MCF 10A (cell line): ENCODE results near the gene LAMTOR1. TPM values are rescaled to one million over a fixed set of nuclear protein-coding genes. Genes with fewer than 3 reads are reported as not detected.

Source experiments
- BruUV-seq: library from RNA; stranded (reverse); fragments of 400-500 nt; replicated peaks from 2 replicates; lab custom pipeline; 2021; lab: Mats Ljungman, UMichigan
- CTCF ChIA-PET: fragments of 300-600 bp; sonication (Branson Sonifier 250); formaldehyde crosslinking; extraction: SDS; loops from one replicate; lab custom pipeline; 2021; ENCODE audit warnings: antibody characterized with exemption, inconsistent platforms; lab: Yijun Ruan, JAX
- POLR2A ChIA-PET: fragments of 300-600, 350-650 bp; sonication (Branson Sonifier 250); formaldehyde crosslinking; extraction: SDS; loops from one replicate; lab custom pipeline; 2020; ENCODE audit warnings: antibody characterized with exemption, inconsistent platforms; lab: Yijun Ruan, JAX
- DNase-seq: peaks from one replicate; pipeline ENCODE4 v3.0.0-alpha.2; 2018; ENCODE audit not compliant: unreplicated experiment
- H3K27ac Mint-ChIP-seq: one replicate; pipeline ENCODE4 v1.8.0; 2022; ENCODE audit warnings: mild to moderate bottlenecking, low read depth, mixed read lengths; ENCODE audit not compliant: unreplicated experiment
- H3K27me3 Mint-ChIP-seq: one replicate; pipeline ENCODE4 v1.8.0; 2022; ENCODE audit warnings: mixed read lengths; ENCODE audit not compliant: insufficient read depth, unreplicated experiment
- H3K36me3 Mint-ChIP-seq: one replicate; pipeline ENCODE4 v1.8.0; 2022; ENCODE audit warnings: mild to moderate bottlenecking, moderate library complexity, mixed read lengths; ENCODE audit not compliant: insufficient read depth, unreplicated experiment
- H3K4me1 Mint-ChIP-seq: one replicate; pipeline ENCODE4 v1.8.0; 2022; ENCODE audit warnings: mixed read lengths; ENCODE audit not compliant: insufficient read depth, unreplicated experiment
- H3K4me3 Mint-ChIP-seq: one replicate; pipeline ENCODE4 v1.8.0; 2022; ENCODE audit warnings: mild to moderate bottlenecking, moderate library complexity, mixed read lengths; ENCODE audit not compliant: unreplicated experiment
- H3K9me3 Mint-ChIP-seq: one replicate; pipeline ENCODE4 v1.8.0; 2022; ENCODE audit warnings: mixed read lengths; ENCODE audit not compliant: unreplicated experiment
- intact Hi-C: fragments of 100-400 bp; cut with micrococcal nuclease; formaldehyde crosslinking; loops from 2 replicates; pipeline ENCODE4 v1.14.1; 2022
- total RNA-seq: library from RNA; stranded (reverse); gene quantifications from 2 replicates; pipeline ENCODE4 v1.2.3, GENCODE V29; 2022
- TF ChIP-seq, protein P1 (sequence below): fragments of 200-600 bp; IDR thresholded peaks from one replicate; pipeline ENCODE4 v1.8.0; 2022; ENCODE audit warnings: antibody characterized with exemption, mild to moderate bottlenecking; ENCODE audit not compliant: unreplicated experiment

The LAMTOR1 gene
- total RNA-seq, 1 experiment from 2014 or later: 76.9 TPM

- Mint-ChIP-seq H3K36me3 (peaks cover 6% of the 10 kb centered on the region), H3K4me3 (peak overlapping the region; percentile 99), H3K4me1 (peaks cover 44% of the 10 kb centered on the region), H3K27ac (peak overlapping the region; percentile 99), H3K27me3 (no peaks in the 10 kb centered on the region), H3K9me3 (no peaks in the 10 kb centered on the region)
- TSS peak; percentile 33 for BruUV-seq
- TF ChIP-seq, protein P1, sequence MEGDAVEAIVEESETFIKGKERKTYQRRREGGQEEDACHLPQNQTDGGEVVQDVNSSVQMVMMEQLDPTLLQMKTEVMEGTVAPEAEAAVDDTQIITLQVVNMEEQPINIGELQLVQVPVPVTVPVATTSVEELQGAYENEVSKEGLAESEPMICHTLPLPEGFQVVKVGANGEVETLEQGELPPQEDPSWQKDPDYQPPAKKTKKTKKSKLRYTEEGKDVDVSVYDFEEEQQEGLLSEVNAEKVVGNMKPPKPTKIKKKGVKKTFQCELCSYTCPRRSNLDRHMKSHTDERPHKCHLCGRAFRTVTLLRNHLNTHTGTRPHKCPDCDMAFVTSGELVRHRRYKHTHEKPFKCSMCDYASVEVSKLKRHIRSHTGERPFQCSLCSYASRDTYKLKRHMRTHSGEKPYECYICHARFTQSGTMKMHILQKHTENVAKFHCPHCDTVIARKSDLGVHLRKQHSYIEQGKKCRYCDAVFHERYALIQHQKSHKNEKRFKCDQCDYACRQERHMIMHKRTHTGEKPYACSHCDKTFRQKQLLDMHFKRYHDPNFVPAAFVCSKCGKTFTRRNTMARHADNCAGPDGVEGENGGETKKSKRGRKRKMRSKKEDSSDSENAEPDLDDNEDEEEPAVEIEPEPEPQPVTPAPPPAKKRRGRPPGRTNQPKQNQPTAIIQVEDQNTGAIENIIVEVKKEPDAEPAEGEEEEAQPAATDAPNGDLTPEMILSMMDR: no peak
- ChIA-PET POLR2A (interaction anchor here (0.6 to 15.4 kb wide), 23 partner anchors 8 to 1435 kb away, joined by 3 to 282 read pairs (median 5); partner anchors contain the start of genes ANAPC15 and LAMTOR1), CTCF (interaction anchor here (0.6 to 2.6 kb wide), 9 partner anchors 11 to 105 kb away, joined by 3 to 21 read pairs (median 4); partner anchors contain the start of gene LAMTOR1)
- DNase-seq: no peak
- intact Hi-C loops: no loop called here
Measured at GRCh38 chr11:72078477-72078876, 24.6 kb downstream of the LAMTOR1 start.

GRCh38 chr11:72075756-72076155, 27.3 kb downstream of the LAMTOR1 start:
- H3K27me3 Mint-ChIP-seq: no peaks in the 10 kb centered on the region
- no peaks in the 10 kb centered on the region for H3K9me3 Mint-ChIP-seq
- H3K36me3 Mint-ChIP-seq: peaks cover 6% of the 10 kb centered on the region
- intact Hi-C loops: no loop called here
- no TSS peak for BruUV-seq
- ChIA-PET CTCF (interaction anchor here (0.7 to 1.8 kb wide), 4 partner anchors 15 to 1366 kb away, joined by 3 to 7 read pairs (median 4); no protein-coding TSS in a partner anchor), POLR2A (interaction anchor here (0.7 to 15.4 kb wide), 8 partner anchors 10 to 147 kb away, joined by 3 to 282 read pairs (median 4); no protein-coding TSS in a partner anchor)
- no peak overlapping the region for H3K4me3 Mint-ChIP-seq
- no peak for DNase-seq
- TF ChIP-seq, protein P1: no peak
- peaks cover 44% of the 10 kb centered on the region for H3K4me1 Mint-ChIP-seq
- no peak overlapping the region for H3K27ac Mint-ChIP-seq

DNA sequence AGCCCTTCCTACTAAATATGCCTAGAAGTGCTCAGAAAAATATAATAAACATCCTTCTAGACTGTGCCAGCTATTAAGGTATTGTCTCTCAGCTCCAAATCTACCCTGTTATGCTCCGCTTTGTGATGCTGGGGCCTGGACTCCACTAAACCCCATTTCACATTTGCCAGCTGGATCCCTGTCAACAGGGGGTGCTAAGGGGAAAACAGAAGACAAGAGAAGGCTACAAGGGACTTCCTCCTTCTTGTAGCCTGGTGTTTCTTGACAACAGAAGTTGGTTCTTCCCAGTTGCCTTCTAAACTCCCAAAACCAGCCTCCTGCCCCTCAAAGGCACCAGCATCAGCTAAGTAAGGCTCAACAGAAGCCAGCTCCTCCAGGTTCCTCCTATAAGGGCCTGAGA, 28.0 kb downstream of the LAMTOR1 start:
- no peaks in the 10 kb centered on the region for H3K27me3 Mint-ChIP-seq
- H3K36me3 Mint-ChIP-seq: peaks cover 6% of the 10 kb centered on the region
- POLR2A ChIA-PET: interaction anchor here (0.7 to 15.4 kb wide), 8 partner anchors 11 to 148 kb away, joined by 3 to 282 read pairs (median 4); partner anchors contain the start of gene ANAPC15
- H3K27ac Mint-ChIP-seq: no peak overlapping the region
- CTCF ChIA-PET: interaction anchor here (1.1 to 1.3 kb wide), 4 partner anchors 12 to 50 kb away, joined by 3 to 4 read pairs (median 3); no protein-coding TSS in a partner anchor
- BruUV-seq: no TSS peak
- no peak overlapping the region for H3K4me3 Mint-ChIP-seq
- no peaks in the 10 kb centered on the region for H3K9me3 Mint-ChIP-seq
- H3K4me1 Mint-ChIP-seq: peaks cover 47% of the 10 kb centered on the region
- DNase-seq: no peak
- TF ChIP-seq, protein P1: no peak
- intact Hi-C loops: no loop called here

DNA sequence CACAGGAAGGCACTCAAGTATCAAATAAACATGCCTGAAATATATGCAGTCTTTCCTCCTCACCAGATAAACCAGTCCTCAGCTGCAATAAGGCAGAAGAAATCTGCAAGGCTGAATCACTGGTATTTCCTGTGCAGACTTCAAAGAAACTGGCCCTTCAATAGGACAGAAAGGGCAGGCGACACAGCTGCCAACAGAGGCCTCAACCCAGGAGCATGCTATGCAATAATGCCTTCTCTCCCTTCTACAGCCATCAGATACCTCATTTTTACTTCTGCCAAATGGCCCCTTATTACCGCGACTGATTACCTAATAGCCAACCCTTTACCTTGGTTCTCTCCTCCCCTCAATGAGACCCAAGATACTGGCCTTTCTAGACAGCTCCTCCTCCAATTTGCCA, 30.7 kb downstream of the LAMTOR1 start:
- BruUV-seq: no TSS peak
- H3K36me3 Mint-ChIP-seq: peaks cover 15% of the 10 kb centered on the region
- H3K27ac Mint-ChIP-seq: peak overlapping the region; percentile 37
- peak; percentile 62 for DNase-seq
- ChIA-PET CTCF (interaction anchor here (0.6 to 2.9 kb wide), 6 partner anchors 47 to 358 kb away, joined by 3 to 8 read pairs (median 5); no protein-coding TSS in a partner anchor), POLR2A (interaction anchor here (1.0 to 15.4 kb wide), 7 partner anchors 9 to 59 kb away, joined by 3 to 282 read pairs (median 5); no protein-coding TSS in a partner anchor)
- no peaks in the 10 kb centered on the region for H3K9me3 Mint-ChIP-seq
- no peaks in the 10 kb centered on the region for H3K27me3 Mint-ChIP-seq
- intact Hi-C loops: no loop called here
- H3K4me1 Mint-ChIP-seq: peaks cover 59% of the 10 kb centered on the region
- peak overlapping the region; percentile 23 for H3K4me3 Mint-ChIP-seq
- TF ChIP-seq, protein P1: no peak
